ENCODE results near the gene LRRC70.

GRCh38 chr5:62579761-62580160 lies 1.1 kb downstream of the LRRC70 start:
- no peak for TF ChIP-seq CTCF (IDR thresholded peaks at IDR 0.05)
- no peak for TF ChIP-seq POLR2AphosphoS5 (IDR thresholded peaks at IDR 0.05)
